H9 (cell line): ENCODE data around the gene ASMTL. TPM values are rescaled to one million over a fixed set of nuclear protein-coding genes. Genes with fewer than 3 reads are reported as not detected.

ENCODE experiments used
- DNase-seq: peaks from one replicate; pipeline ENCODE4 v3.0.0-alpha.2; 2017
- H2AFZ ChIP-seq: one replicate; pipeline ENCODE4 v1.6.1; 2013; ENCODE audit warnings: mild to moderate bottlenecking, low read length, control low read depth, moderate library complexity
- H2AK5ac ChIP-seq: 2 replicates; pipeline ENCODE4 v1.6.1; 2013; ENCODE audit warnings: low read length, control low read depth, mixed read lengths; ENCODE audit not compliant: insufficient read length
- H2BK120ac ChIP-seq: one replicate; pipeline ENCODE4 v1.6.1; 2013; ENCODE audit warnings: low read depth, mild to moderate bottlenecking, low read length, control low read depth, inconsistent platforms; ENCODE audit not compliant: poor library complexity, severe bottlenecking
- H2BK12ac ChIP-seq: 2 replicates; pipeline ENCODE4 v1.6.1; 2013; ENCODE audit warnings: low read length, control low read depth, mixed read lengths, low read depth; ENCODE audit not compliant: insufficient read length
- H2BK15ac ChIP-seq: 2 replicates; pipeline ENCODE4 v1.6.1; 2013; ENCODE audit warnings: low read depth, low read length, control low read depth
- H2BK20ac ChIP-seq: one replicate; pipeline ENCODE4 v1.6.1; 2013; ENCODE audit warnings: low read depth, mild to moderate bottlenecking, low read length, control low read depth, inconsistent platforms; ENCODE audit not compliant: poor library complexity, severe bottlenecking
- H2BK5ac ChIP-seq: 2 replicates; pipeline ENCODE4 v1.6.1; 2013; ENCODE audit warnings: low read length, control low read depth, mixed read lengths; ENCODE audit not compliant: insufficient read length
- H3K14ac ChIP-seq: 2 replicates; pipeline ENCODE4 v1.6.1; 2013; ENCODE audit warnings: low read length, control low read depth; ENCODE audit not compliant: insufficient read depth
- H3K18ac ChIP-seq: 2 replicates; pipeline ENCODE4 v1.6.1; 2013; ENCODE audit warnings: low read depth, mild to moderate bottlenecking, mixed read lengths, low read length, control low read depth; ENCODE audit not compliant: insufficient read length
- H3K23ac ChIP-seq: 2 replicates; pipeline ENCODE4 v1.6.1; 2013; ENCODE audit warnings: low read length, control low read depth, mixed read lengths, low read depth; ENCODE audit not compliant: insufficient read length
- H3K23me2 ChIP-seq: 2 replicates; pipeline ENCODE4 v1.6.1; 2013; ENCODE audit warnings: low read depth, mild to moderate bottlenecking, mixed read lengths, low read length, control low read depth; ENCODE audit not compliant: insufficient read length, poor library complexity, severe bottlenecking
- H3K27ac ChIP-seq: 2 replicates; pipeline ENCODE4 v1.5.1; 2013; ENCODE audit warnings: low read length, control low read depth, mixed read lengths, low read depth; ENCODE audit not compliant: insufficient read length
- H3K27me3 ChIP-seq: 2 replicates; pipeline ENCODE4 v1.6.1; 2013; ENCODE audit warnings: low read length, control low read depth, inconsistent platforms; ENCODE audit not compliant: insufficient read depth
- H3K4ac ChIP-seq: 2 replicates; pipeline ENCODE4 v1.6.1; 2013; ENCODE audit warnings: low read depth, mild to moderate bottlenecking, control low read depth, inconsistent platforms, low read length, moderate library complexity
- H3K4me1 ChIP-seq: 2 replicates; pipeline ENCODE4 v1.6.1; 2013; ENCODE audit warnings: low read length, control low read depth, inconsistent platforms; ENCODE audit not compliant: insufficient read depth
- H3K4me2 ChIP-seq: 2 replicates; pipeline ENCODE4 v1.6.1; 2013; ENCODE audit warnings: low read length, control low read depth, mixed read lengths; ENCODE audit not compliant: insufficient read length, insufficient read depth
- H3K56ac ChIP-seq: 2 replicates; pipeline ENCODE4 v1.6.1; 2013; ENCODE audit warnings: low read depth, mild to moderate bottlenecking, mixed read lengths, low read length, control low read depth; ENCODE audit not compliant: insufficient read length
- H3K79me1 ChIP-seq: 2 replicates; pipeline ENCODE4 v1.6.1; 2013; ENCODE audit warnings: low read depth, mild to moderate bottlenecking, moderate library complexity, low read length, control low read depth, inconsistent platforms; ENCODE audit not compliant: insufficient read depth, poor library complexity, severe bottlenecking
- H3K79me2 ChIP-seq: 2 replicates; pipeline ENCODE4 v1.6.1; 2013; ENCODE audit warnings: low read length, control low read depth, inconsistent platforms; ENCODE audit not compliant: insufficient read depth
- H3K9ac ChIP-seq: 2 replicates; pipeline ENCODE4 v1.6.1; 2013; ENCODE audit warnings: low read length, control low read depth, mixed read lengths; ENCODE audit not compliant: insufficient read length; ENCODE audit errors: extremely low read depth
- H3K9me3 ChIP-seq: one replicate; pipeline ENCODE4 v1.6.1; 2013; ENCODE audit warnings: low read depth, low read length, inconsistent platforms; ENCODE audit not compliant: control insufficient read depth
- H3T11ph ChIP-seq: one replicate; pipeline ENCODE4 v1.6.1; 2013; ENCODE audit warnings: mild to moderate bottlenecking, low read length, control low read depth, inconsistent platforms
- H4K20me1 ChIP-seq: one replicate; pipeline ENCODE4 v1.6.1; 2013; ENCODE audit not compliant: control insufficient read depth, insufficient read length, insufficient read depth
- H4K5ac ChIP-seq: 2 replicates; pipeline ENCODE4 v1.6.1; 2013; ENCODE audit warnings: low read depth, mild to moderate bottlenecking, mixed read lengths, low read length, control low read depth; ENCODE audit not compliant: insufficient read length
- H4K8ac ChIP-seq: replicated peaks from 2 replicates; pipeline ENCODE4 v1.6.1; 2013; ENCODE audit warnings: low read length, control low read depth, mixed read lengths, low read depth; ENCODE audit not compliant: insufficient read length
- H4K91ac ChIP-seq: 2 replicates; pipeline ENCODE4 v1.6.1; 2013; ENCODE audit warnings: low read depth, mild to moderate bottlenecking, moderate library complexity, mixed read lengths, low read length, control low read depth; ENCODE audit not compliant: insufficient read length
- H3K27ac Mint-ChIP-seq, 3 experiments: 2 replicates in 2 of 3; 3 replicates in 1 of 3; pipeline ENCODE4 v1.8.0; 2020 to 2021; ENCODE audit warnings: mixed read lengths in 3 of 3, mild to moderate bottlenecking in 1 of 3, moderate library complexity in 1 of 3
- H3K27me3 Mint-ChIP-seq: 2 replicates; pipeline ENCODE4 v1.8.0; 2021; ENCODE audit warnings: low read depth, mild to moderate bottlenecking, moderate library complexity, mixed read lengths
- H3K36me3 Mint-ChIP-seq, 3 experiments: 2 replicates in 2 of 3; 3 replicates in 1 of 3; pipeline ENCODE4 v1.8.0; 2020 to 2021; ENCODE audit warnings: low read depth in 3 of 3, mixed read lengths in 3 of 3; ENCODE audit not compliant: insufficient read depth in 1 of 3
- H3K4me1 Mint-ChIP-seq, 2 experiments: 2 replicates each; pipeline ENCODE4 v1.8.0; 2020; ENCODE audit warnings: mixed read lengths in 2 of 2
- H3K4me3 Mint-ChIP-seq, 2 experiments: 2 replicates in 1 of 2; 3 replicates in 1 of 2; pipeline ENCODE4 v1.8.0; 2020 to 2021; ENCODE audit warnings: mild to moderate bottlenecking in 2 of 2, mixed read lengths in 2 of 2, moderate library complexity in 1 of 2
- H3K9me3 Mint-ChIP-seq, 2 experiments: 2 replicates in 1 of 2; 3 replicates in 1 of 2; pipeline ENCODE4 v1.8.0; 2020; ENCODE audit warnings: mild to moderate bottlenecking in 2 of 2, mixed read lengths in 2 of 2, moderate library complexity in 1 of 2
- WGBS: extraction: QIAGEN DNeasy Blood & Tissue Kit; methylation state at CpG from one replicate; pipeline ENCODE4 v1.1.7; 2013; ENCODE audit warnings: missing lambda C conversion rate, low lambda C conversion rate, mixed read lengths; ENCODE audit not compliant: insufficient read length; ENCODE audit errors: extremely low coverage; 5-methylcytosine and 5-hydroxymethylcytosine counted together
- total RNA-seq: library from RNA; stranded (reverse); gene quantifications from 2 replicates; pipeline ENCODE4 v1.2.1, GENCODE V29; 2021
- TF ChIP-seq, protein P1 (sequence below): fragments of 200-600 bp; sonication (generic); conservative IDR thresholded peaks from 3 replicates; pipeline ENCODE4 v1.8.0; 2021; ENCODE audit warnings: antibody characterized with exemption, mild to moderate bottlenecking

ASMTL gene
- total RNA-seq, 1 experiment from 2014 or later, result 59.8 TPM

DNA sequence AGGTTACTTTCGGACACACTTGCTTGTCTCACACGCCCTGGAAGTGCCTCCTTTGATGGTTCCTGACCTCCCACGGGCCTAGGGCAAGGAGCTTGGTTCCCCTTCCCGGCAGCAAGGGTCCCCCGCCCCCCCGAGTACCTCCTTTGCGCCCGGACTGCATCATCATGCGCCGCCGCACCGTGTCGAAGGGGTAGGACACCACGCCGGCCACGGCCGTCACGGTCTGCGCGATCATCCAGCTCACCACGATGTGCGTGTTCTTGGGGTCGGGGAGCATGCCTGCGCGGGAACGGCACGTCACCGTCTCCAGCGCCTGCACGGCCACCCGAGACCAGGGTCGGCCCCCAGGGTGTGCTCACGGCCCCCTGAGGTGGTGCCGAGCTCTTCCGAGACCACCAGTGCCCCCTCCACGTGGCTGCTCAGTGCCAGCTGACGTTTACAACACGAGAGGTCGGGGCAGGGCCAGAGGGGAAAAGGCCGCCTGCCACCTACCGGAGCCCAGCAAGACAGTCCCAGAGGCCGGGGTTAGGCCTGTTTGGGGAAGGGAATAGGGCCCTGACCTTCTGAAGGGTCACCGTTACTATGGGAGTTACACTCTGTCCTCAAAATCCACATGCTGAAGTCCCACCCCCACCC is 65.5 kb downstream of the ASMTL start:
- Mint-ChIP-seq H3K36me3 (peaks cover 60 to 90% (median 83%) of the 10 kb centered on the region in 3 experiments), H3K4me1 (peaks cover 6 to 32% of the 10 kb centered on the region in 2 experiments), H3K4me3 (peak overlapping the region in 1 of 2 experiments; percentile 49; a peak in 2 of 5 replicates), H3K27me3 (no peaks in the 10 kb centered on the region; the same call in none of the 2 replicates), H3K27ac (peak overlapping the region in 1 of 3 experiments; percentile 49; a peak in 1 of 7 replicates), H3K9me3 (peaks cover 0 to 4% of the 10 kb centered on the region in 2 experiments; a peak in 2 of 5 replicates)
- Histone ChIP-seq H3K4ac (no peak overlapping the region), H3K23me2 (peaks cover 5% of the 10 kb centered on the region), H3K18ac (no peak overlapping the region), H4K5ac (no peak overlapping the region), H3K56ac (no peak overlapping the region), H2BK12ac (no peak overlapping the region), H2AFZ (no peak overlapping the region), H3K79me1 (peaks cover 15% of the 10 kb centered on the region), H2BK20ac (no peak overlapping the region), H4K91ac (no peak overlapping the region), H2BK5ac (no peak overlapping the region), H3K14ac (no peak overlapping the region), H2BK120ac (no peak overlapping the region), H3K9me3 (no peaks in the 10 kb centered on the region), H3T11ph (no peak overlapping the region), H3K79me2 (peaks cover 29% of the 10 kb centered on the region; the same call in 1 of the 2 replicates), H4K20me1 (no peaks in the 10 kb centered on the region), H3K27me3 (no peaks in the 10 kb centered on the region), H3K4me1 (no peaks in the 10 kb centered on the region; the same call in 1 of the 2 replicates), H2AK5ac (no peak overlapping the region), H4K8ac (no peak overlapping the region), H3K9ac (no peak overlapping the region), H3K27ac (no peak overlapping the region), H2BK15ac (no peak overlapping the region), H3K23ac (no peak overlapping the region), H3K4me2 (no peak overlapping the region)
- TF ChIP-seq, protein P1, sequence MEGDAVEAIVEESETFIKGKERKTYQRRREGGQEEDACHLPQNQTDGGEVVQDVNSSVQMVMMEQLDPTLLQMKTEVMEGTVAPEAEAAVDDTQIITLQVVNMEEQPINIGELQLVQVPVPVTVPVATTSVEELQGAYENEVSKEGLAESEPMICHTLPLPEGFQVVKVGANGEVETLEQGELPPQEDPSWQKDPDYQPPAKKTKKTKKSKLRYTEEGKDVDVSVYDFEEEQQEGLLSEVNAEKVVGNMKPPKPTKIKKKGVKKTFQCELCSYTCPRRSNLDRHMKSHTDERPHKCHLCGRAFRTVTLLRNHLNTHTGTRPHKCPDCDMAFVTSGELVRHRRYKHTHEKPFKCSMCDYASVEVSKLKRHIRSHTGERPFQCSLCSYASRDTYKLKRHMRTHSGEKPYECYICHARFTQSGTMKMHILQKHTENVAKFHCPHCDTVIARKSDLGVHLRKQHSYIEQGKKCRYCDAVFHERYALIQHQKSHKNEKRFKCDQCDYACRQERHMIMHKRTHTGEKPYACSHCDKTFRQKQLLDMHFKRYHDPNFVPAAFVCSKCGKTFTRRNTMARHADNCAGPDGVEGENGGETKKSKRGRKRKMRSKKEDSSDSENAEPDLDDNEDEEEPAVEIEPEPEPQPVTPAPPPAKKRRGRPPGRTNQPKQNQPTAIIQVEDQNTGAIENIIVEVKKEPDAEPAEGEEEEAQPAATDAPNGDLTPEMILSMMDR, result no peak
- no CpG with 5 or more reads among the region's 43 CpGs for WGBS
- no peak for DNase-seq
